GM18498 (cell line): ENCODE measurements around the gene TGIF2.

Experiments
- ATAC-seq: cut with Tn5 transposase; IDR thresholded peaks from one replicate; pipeline ENCODE4 v1.9.1; 2021; ENCODE audit warnings: mild to moderate bottlenecking, moderate library complexity; ENCODE audit not compliant: unreplicated experiment

Gene TGIF2

GRCh38 chr20:36573103-36573797 lies at the start of gene TGIF2:
Gene TGIF2 (plus strand): TSS chr20:36573597. CDS start chr20:36578775, 5,178 bp downstream.
- peak; percentile 69 for ATAC-seq

- ATAC-seq: no peak
These were observed 47.6 kb upstream of the TGIF2 start for GRCh38 chr20:36525620-36526365.

DNA sequence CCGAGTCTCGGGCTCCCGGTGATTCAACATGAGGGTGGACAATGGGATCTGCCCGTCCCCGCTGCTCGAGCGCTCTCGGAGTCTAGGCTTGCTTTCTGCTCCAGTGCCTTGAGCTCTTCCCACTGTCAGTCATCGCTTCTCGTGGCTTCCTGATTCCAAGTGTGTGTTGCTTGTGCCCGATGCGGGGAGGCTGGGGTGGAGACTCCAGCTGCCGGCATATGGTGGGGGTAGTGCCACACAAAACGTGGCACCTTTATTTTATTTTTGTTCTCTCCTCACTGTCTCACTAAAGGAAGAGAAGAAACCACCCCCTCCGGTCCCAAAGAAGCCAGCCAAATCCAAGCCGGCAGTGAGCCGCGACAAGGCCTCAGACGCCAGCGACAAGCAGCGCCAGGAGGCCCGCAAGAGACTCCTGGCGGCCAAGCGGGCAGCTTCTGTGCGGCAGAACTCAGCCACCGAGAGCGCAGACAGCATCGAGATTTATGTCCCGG lies 46.8 kb upstream of the TGIF2 start:
- ATAC-seq: no peak

GRCh38 chr20:36527331-36528125 lies 45.9 kb upstream of the TGIF2 start:
- ATAC-seq: no peak

- ATAC-seq: no peak
These were observed 45.1 kb upstream of the TGIF2 start for GRCh38 chr20:36528176-36528874.

DNA sequence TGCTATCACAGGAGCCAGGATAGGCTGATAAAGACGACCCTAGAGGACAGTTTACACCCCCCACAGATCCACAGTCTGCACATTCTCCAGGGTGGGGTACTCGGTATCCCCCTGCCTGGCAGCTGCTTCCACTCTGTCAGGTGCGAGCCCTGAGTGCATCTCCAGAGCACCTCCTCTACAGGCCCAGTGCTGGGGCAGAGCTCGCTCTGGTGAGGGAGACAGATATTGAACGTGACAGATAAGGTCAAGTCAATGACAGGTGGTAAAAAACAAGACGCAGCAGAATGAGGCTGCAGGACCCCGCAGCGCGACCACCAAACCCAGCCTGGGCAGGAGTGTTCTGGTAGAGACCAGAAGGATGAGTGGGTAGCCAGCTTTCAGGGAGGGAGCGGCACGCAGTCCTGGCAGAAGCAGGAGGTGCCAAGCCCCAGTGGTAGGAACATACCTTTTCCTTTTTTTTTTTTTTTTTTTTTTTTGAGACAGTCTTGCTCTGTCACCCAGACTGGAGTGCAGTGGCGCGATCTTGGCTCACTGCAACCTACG lies 44.5 kb upstream of the TGIF2 start:
- no peak for ATAC-seq

- no peak for ATAC-seq
These were observed 41.0 kb upstream of the TGIF2 start for GRCh38 chr20:36532388-36532787.

GRCh38 chr20:36532822-36533221 lies 40.6 kb upstream of the TGIF2 start:
- ATAC-seq: no peak

GRCh38 chr20:36538026-36538722 lies 35.2 kb upstream of the TGIF2 start:
- ATAC-seq: no peak

GRCh38 chr20:36540551-36541211 lies 32.7 kb upstream of the TGIF2 start:
- ATAC-seq: no peak

DNA sequence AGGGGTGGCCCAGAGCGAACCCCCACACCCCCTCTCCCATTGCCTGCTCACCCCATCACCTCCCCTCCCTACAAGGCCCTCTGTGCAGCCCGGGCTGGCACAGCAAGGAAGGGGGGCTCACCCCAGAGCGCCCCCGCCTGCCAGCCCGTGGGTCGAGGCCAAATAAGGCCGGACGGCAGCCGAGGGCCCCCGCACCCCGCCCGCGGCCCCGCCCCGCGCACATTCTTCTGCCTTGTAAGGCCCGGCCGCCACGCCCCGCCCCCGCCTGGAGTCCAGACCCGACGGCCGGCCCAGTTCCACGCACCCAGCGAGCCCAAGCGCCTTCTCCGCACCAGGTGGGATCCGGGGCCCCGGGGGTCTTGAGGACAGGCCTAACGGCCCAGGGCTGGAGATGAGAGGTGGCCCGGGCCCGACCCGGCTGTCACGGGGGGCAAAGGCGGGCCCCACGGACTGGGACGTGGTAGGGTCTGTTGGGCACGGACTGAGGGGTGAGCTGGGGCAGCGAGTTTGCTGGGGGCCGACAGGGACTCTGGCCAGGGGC lies 32.1 kb upstream of the TGIF2 start, which contains the start of gene MYL9:
Gene MYL9, plus strand, starts transcription at position 293 of the 541 bp plus-strand sequence. CDS start 3,366 bp downstream, outside the sequence.
- no peak for ATAC-seq

DNA sequence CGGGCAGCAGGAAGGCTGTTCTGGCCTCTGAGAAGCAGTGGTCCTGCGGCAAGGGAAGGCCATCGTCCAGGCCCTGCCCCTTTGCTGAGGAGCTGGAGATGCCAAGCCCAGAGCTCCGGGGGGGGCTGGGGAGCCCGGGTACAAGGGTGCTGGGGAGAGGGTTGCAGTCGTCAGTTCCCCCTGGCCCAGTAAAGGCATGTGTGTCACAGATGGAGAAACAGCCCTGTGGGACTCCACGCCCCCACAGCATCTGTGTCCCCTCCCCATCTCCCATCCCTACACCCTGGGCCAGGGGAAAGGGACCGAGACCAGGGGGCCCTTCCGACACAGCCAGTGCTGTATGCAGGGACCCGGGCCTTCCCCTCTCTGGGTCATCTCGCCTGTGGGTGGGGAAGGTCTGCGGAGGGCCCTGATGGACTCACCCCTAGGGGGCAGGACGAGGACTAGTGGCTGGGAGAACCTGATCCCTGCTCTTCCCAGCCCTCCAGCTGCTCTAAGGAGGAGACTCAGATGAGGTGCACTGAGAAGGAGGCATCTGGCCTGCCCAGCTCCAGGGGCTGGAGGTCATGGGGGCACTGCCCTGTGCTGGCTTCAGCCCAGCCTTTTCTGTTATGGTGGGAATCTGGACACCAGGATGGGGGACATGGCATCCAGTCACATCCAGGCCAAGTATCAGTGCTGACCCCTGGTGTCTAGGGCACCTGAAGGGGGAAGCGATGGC lies 31.5 kb upstream of the TGIF2 start:
- ATAC-seq: no peak

- no peak for ATAC-seq
These were observed 30.7 kb upstream of the TGIF2 start for GRCh38 chr20:36542516-36543183.

DNA sequence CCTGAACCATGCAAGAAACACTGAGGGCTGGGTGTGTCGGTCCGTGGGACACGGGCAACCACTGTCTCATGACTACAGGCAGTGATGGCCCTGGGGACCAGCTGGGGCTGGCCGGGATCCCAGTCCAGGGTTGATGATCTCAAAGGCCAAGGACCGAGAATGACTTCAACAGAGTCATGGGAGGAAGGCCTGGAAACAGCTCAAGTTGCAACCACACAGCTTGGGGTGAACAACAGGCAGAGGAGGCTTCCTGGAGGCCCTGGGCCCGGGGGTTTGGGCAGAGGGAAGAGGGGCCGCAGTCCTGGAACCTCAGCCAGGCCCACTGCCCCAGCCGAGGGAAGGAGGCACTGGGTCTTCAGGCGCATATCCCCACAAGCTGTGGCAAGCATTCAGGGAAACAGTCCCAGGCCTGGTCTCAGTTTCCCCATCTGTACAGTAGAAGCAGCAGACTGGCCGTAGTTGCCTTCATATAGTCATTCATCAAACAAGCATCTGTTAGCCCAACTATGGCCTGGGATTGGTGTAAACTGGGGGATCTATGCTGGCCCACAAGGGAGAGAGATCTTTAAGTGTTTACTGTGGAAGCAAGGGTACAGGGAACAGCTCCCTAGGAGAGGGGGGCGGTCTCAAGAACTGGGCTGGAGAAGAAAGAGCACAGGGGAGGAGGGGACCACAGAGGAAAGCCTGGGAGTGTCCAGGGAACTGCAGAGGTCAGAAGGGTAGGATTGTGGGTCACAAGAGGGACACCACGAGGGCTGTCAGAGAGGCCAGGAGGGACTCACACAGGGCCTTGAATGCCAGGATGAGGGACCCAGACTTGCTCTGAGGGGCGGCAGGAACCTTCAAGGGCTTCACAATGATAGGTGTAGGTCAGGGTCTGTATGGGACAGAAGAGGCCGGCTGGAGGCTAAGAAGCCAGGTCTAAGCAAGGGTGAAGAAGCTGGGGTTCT lies 29.9 kb upstream of the TGIF2 start:
- ATAC-seq: no peak

DNA sequence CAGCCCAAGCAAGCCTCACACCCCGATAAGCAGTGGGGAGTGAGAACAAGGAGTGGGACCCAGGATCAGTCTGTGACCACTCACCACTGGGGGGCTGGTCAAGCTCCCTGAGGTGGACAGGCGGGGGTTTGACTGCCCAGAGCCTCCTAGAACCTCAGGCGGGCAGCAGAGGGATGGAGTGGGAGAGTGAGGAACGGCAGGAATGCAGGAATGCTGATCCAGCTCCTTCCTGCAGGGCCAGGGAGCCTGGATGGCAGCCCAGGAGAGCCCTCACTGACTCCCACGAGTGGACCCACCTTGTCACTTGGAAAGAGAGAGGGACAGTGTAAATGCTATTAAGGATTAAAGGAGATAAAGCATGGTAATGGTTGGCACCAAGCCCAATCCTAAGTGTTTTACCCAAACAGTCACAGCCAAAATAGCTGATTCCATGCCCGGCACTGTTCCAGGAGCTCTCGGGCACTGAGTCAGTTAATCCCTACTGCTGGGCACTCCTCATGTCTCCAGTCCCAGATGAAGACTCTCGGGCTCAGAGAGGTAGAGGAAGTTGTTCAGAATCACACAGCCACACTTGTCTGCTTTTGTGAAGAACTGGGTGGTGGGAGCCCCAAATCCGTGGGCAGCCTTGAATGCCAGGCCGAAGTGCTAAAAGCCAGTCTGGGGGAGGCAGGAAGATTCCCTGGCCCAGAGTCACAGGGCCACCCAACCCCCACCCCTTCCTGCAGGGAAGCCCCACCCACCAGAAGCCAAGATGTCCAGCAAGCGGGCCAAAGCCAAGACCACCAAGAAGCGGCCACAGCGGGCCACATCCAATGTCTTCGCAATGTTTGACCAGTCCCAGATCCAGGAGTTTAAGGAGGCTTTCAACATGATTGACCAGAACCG lies 29.0 kb upstream of the TGIF2 start:
- ATAC-seq: no peak
